ENCODE results near the gene C17orf75.

DNA sequence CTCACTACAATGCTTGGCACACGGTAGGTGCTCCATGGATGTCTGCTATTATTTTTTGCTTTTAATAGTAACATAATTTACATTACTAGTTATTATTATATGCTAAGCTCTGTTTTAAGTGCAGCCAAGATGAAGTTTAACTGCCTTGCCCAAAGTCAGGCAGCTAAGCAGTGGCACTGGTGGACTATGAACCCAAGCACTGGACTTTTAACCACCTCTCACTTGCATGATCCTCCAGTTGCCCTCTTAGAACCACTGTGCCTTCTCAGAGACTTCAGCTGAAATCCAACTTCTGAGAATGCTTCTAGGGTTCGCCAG lies 6.5 kb upstream of the C17orf75 start:
- no peak for TF ChIP-seq JUND (IDR thresholded peaks at IDR 0.05)
- TF ChIP-seq EZH2 (IDR thresholded peaks at IDR 0.05) = no peak

Measured in HCT116 (cell line).